ENCODE data around the gene CNOT10. TPM values are rescaled to one million over a fixed set of nuclear protein-coding genes. Genes with fewer than 3 reads are reported as not detected.
A peak's percentile ranks its signal among the peaks of the same experiment; 100 is the strongest.
"Not testable (repeated sequence)": the region's sequence is repeated elsewhere in the genome, so short reads cannot be mapped to it uniquely, and the experiment has no call there.

CNOT10 gene
- total and polyA plus RNA-seq, 2 donors = 28.9 to 41.6 TPM

DNA sequence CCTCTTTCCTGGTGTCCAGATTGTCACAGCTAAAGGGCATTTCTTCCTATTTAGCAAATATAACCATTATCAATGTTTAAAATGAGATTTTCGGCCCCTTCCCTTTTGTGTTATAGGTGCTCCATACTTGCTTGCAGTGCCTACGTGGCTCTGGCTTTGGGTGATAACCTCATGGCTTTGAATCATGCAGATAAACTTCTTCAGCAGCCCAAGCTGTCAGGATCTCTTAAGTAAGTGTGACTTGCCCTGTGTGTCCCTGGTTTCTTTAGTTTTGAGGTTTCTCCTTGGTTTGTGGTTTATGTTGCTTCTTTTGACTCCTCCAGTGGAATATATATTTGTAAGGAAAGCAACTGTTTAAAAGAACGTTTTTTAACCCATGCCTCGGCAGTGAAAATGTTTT is 74.4 kb downstream of the CNOT10 start:
- WGBS = 19% methylated on average over 4 of the region's 4 CpGs
- DNase-seq (ENCODE audit: low read depth in 6 of 9, low spot score in 9 of 9) = no peak
- Histone ChIP-seq H3K4me1 (ENCODE audit: control insufficient read depth in 2 of 2, insufficient read depth in 2 of 2, low read length in 2 of 2) (peaks cover 0 to 3% of the 10 kb centered on the region in 2 donors), H3K27me3 (ENCODE audit: control insufficient read depth in 2 of 2, insufficient read depth in 1 of 2, low read length in 1 of 2) (no peaks in the 10 kb centered on the region), H3K36me3 (ENCODE audit: control insufficient read depth in 2 of 2, insufficient read depth in 2 of 2, low read length in 1 of 2) (peaks cover 9 to 22% of the 10 kb centered on the region in 2 donors), H3K9me3 (ENCODE audit: control insufficient read depth in 2 of 2, insufficient read depth in 1 of 2, low read length in 1 of 2) (no peaks in the 10 kb centered on the region), H3K27ac (ENCODE audit: low read depth in 1 of 2, low read length in 1 of 2) (no peak overlapping the region), H3K4me3 (ENCODE audit: low read length in 2 of 2) (no peak overlapping the region)

GRCh38 chr3:32764481-32764880 is 79.5 kb downstream of the CNOT10 start:
- Histone ChIP-seq H3K27me3 (ENCODE audit: control insufficient read depth in 2 of 2, insufficient read depth in 1 of 2, low read length in 1 of 2) (no peaks in the 10 kb centered on the region), H3K4me1 (ENCODE audit: control insufficient read depth in 2 of 2, insufficient read depth in 2 of 2, low read length in 2 of 2) (no peaks in the 10 kb centered on the region), H3K4me3 (ENCODE audit: low read length in 2 of 2) (no peak overlapping the region), H3K27ac (ENCODE audit: low read depth in 1 of 2, low read length in 1 of 2) (no peak overlapping the region), H3K36me3 (ENCODE audit: control insufficient read depth in 2 of 2, insufficient read depth in 2 of 2, low read length in 1 of 2) (peaks cover 28 to 50% of the 10 kb centered on the region in 2 donors), H3K9me3 (ENCODE audit: control insufficient read depth in 2 of 2, insufficient read depth in 1 of 2, low read length in 1 of 2) (no peaks in the 10 kb centered on the region)
- DNase-seq (ENCODE audit: low read depth in 6 of 9, low spot score in 9 of 9) = no peak
- 98% methylated on average over 8 of the region's 8 CpGs for WGBS

- H3K9me3 ChIP-seq (ENCODE audit: control insufficient read depth in 2 of 2, insufficient read depth in 1 of 2, low read length in 1 of 2) = no peaks in the 10 kb centered on the region
- no peak overlapping the region for H3K27ac ChIP-seq (ENCODE audit: low read depth in 1 of 2, low read length in 1 of 2)
- H3K4me1 ChIP-seq (ENCODE audit: control insufficient read depth in 2 of 2, insufficient read depth in 2 of 2, low read length in 2 of 2) = peaks cover 9 to 14% of the 10 kb centered on the region in 2 donors
- 95% methylated on average over 4 of the region's 4 CpGs for WGBS
- peaks cover 16 to 21% of the 10 kb centered on the region in 2 donors for H3K36me3 ChIP-seq (ENCODE audit: control insufficient read depth in 2 of 2, insufficient read depth in 2 of 2, low read length in 1 of 2)
- H3K27me3 ChIP-seq (ENCODE audit: control insufficient read depth in 2 of 2, insufficient read depth in 1 of 2, low read length in 1 of 2) = peaks cover 8 to 20% of the 10 kb centered on the region in 2 donors
- H3K4me3 ChIP-seq (ENCODE audit: low read length in 2 of 2) = no peak overlapping the region
- no peak for DNase-seq (ENCODE audit: low read depth in 6 of 9, low spot score in 9 of 9)
Observed at GRCh38 chr3:32778389-32778788, 93.4 kb downstream of the CNOT10 start.

DNA sequence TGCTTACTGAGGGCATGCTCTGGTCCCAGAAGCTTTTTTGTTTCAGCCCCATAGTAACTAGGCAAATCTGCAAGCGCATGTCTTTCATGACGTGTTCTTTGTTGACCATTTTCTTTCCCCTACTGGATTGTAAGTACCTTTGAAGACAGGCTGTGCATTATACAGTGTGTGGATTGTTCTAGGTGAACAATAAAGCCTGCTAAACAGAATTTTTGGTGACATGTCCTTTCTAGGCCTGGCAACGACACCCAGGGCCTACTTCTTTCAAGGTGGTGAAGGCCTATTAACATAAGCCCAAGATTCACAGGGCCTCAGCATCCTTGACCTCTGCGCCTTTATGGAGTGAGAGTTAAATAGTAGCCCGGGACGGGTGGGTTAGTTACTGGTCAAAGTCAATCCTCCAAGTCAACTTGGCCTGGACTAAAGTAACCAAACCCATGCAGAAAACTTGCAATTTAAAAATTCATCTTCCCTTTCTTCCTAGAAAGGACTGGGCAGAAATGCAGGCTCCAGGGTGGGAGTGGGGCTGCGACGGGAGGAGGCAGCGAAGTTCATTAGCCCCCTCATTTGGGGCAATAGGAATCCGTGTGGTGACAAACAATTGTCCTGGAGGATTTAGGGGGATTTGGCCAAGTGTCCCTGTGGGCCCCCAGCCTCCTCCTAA is 95.2 kb downstream of the CNOT10 start:
- peaks cover 7 to 8% of the 10 kb centered on the region in 2 donors for H3K36me3 ChIP-seq (ENCODE audit: control insufficient read depth in 2 of 2, insufficient read depth in 2 of 2, low read length in 1 of 2)
- H3K27ac ChIP-seq (ENCODE audit: low read depth in 1 of 2, low read length in 1 of 2) = no peak overlapping the region
- H3K4me3 ChIP-seq (ENCODE audit: low read length in 2 of 2) = no peak overlapping the region
- peaks cover 8 to 20% of the 10 kb centered on the region in 2 donors for H3K27me3 ChIP-seq (ENCODE audit: control insufficient read depth in 2 of 2, insufficient read depth in 1 of 2, low read length in 1 of 2)
- WGBS = 96% methylated on average over 10 of the region's 10 CpGs
- no peaks in the 10 kb centered on the region for H3K9me3 ChIP-seq (ENCODE audit: control insufficient read depth in 2 of 2, insufficient read depth in 1 of 2, low read length in 1 of 2)
- no peak for DNase-seq (ENCODE audit: low read depth in 6 of 9, low spot score in 9 of 9)
- H3K4me1 ChIP-seq (ENCODE audit: control insufficient read depth in 2 of 2, insufficient read depth in 2 of 2, low read length in 2 of 2) = peaks cover 9 to 14% of the 10 kb centered on the region in 2 donors

DNA sequence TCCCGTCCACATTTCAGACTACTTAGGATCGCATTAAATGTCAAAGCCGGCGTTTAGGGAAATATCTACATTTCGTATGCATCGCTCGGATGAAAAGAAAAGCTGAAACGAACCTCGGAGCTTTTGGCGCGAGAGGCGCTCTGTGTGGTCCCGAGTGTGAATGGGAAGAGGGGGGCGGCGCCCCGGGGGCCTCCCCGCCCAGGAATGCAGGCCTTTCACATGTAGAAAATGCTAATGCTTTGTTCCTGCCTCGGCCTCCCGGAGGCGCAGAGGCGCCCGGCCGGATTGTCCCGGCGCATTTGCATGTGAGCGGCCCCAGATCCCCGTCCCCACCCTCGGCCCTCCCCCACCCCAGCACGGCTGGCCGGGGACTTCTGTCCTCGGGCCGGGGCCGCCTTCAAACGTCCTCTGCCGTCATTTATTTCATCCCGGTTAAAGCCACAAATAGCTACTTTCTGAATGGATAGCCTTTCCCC is 95.8 kb downstream of the CNOT10 start:
- H3K36me3 ChIP-seq (ENCODE audit: control insufficient read depth in 2 of 2, insufficient read depth in 2 of 2, low read length in 1 of 2) = peaks cover 4 to 7% of the 10 kb centered on the region in 2 donors
- peak in 1 of 9 donors; percentile 13 for DNase-seq (ENCODE audit: low read depth in 6 of 9, low spot score in 9 of 9)
- H3K27me3 ChIP-seq (ENCODE audit: control insufficient read depth in 2 of 2, insufficient read depth in 1 of 2, low read length in 1 of 2) = peaks cover 8 to 20% of the 10 kb centered on the region in 2 donors
- no peaks in the 10 kb centered on the region for H3K9me3 ChIP-seq (ENCODE audit: control insufficient read depth in 2 of 2, insufficient read depth in 1 of 2, low read length in 1 of 2)
- WGBS = 6% methylated on average over 36 of the region's 36 CpGs
- peak overlapping the region; percentile 42 to 61 for H3K4me3 ChIP-seq (ENCODE audit: low read length in 2 of 2)
- peaks cover 9 to 14% of the 10 kb centered on the region in 2 donors for H3K4me1 ChIP-seq (ENCODE audit: control insufficient read depth in 2 of 2, insufficient read depth in 2 of 2, low read length in 2 of 2)
- no peak overlapping the region for H3K27ac ChIP-seq (ENCODE audit: low read depth in 1 of 2, low read length in 1 of 2)

DNA sequence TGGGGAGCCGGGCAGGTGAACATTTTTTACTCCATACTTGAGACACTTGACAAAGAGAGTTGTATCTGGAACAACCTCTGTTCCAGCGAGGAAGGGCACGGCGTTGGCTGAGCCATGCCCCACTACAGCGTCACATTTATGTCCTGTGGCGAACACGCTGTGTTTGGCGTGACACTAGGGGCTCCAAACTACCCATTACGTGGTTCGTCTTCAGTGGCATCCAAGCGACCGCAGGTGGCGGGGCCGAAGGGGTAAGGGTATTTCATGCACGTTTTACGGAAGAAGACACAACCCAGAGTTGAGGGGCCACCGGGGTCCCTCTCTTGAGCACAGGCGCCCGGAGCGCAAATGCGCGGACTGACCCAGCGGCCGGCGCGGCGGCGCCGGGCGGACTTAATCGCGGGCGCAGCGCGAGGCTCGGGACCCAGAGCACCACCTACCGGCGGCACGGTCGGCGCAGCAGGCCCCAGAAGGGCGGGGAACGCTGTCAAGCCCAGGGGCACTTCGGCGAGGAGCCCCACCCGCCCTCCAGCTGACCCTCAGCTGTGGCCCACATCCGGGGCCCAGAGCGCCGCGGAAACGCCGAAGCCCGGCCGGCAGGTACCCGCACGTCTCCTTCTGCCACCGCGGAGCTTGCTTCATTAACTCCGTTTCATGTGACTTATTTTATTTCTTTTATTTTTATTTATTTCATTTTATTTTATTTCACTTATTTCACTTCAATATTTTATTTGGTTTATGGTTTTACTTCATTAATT is 96.4 kb downstream of the CNOT10 start:
- peaks cover 9 to 14% of the 10 kb centered on the region in 2 donors for H3K4me1 ChIP-seq (ENCODE audit: control insufficient read depth in 2 of 2, insufficient read depth in 2 of 2, low read length in 2 of 2)
- DNase-seq (ENCODE audit: low read depth in 6 of 9, low spot score in 9 of 9) = peak; percentile 17 to 69 (median 34)
- H3K36me3 ChIP-seq (ENCODE audit: control insufficient read depth in 2 of 2, insufficient read depth in 2 of 2, low read length in 1 of 2) = peaks cover 0 to 4% of the 10 kb centered on the region in 2 donors
- H3K27ac ChIP-seq (ENCODE audit: low read depth in 1 of 2, low read length in 1 of 2) = no peak overlapping the region
- H3K4me3 ChIP-seq (ENCODE audit: low read length in 2 of 2) = peak overlapping the region; percentile 42 to 61
- 2% methylated on average over 59 of the region's 59 CpGs for WGBS
- H3K9me3 ChIP-seq (ENCODE audit: control insufficient read depth in 2 of 2, insufficient read depth in 1 of 2, low read length in 1 of 2) = peaks cover 0 to 3% of the 10 kb centered on the region in 2 donors
- H3K27me3 ChIP-seq (ENCODE audit: control insufficient read depth in 2 of 2, insufficient read depth in 1 of 2, low read length in 1 of 2) = peaks cover 8 to 20% of the 10 kb centered on the region in 2 donors

DNA sequence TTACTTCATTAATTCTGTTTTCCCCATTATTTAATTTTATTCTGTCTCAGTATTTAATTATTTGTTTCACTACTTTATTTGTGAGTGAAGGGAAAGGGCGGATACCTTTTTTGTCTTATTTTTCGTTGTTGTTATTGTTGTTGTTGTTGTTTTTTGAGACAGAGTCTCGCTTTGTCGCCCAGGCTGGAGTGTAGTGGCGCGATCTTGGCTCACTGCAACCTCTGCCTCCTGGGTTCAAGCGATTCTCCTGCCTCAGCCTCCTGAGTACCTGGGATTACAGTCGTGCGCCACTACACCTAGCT is 96.9 kb downstream of the CNOT10 start:
- H3K27ac ChIP-seq (ENCODE audit: low read depth in 1 of 2, low read length in 1 of 2); DNase-seq (ENCODE audit: low read depth in 6 of 9, low spot score in 9 of 9); H3K4me3 ChIP-seq (ENCODE audit: low read length in 2 of 2); H3K9me3 ChIP-seq (ENCODE audit: control insufficient read depth in 2 of 2, insufficient read depth in 1 of 2, low read length in 1 of 2); H3K36me3 ChIP-seq (ENCODE audit: control insufficient read depth in 2 of 2, insufficient read depth in 2 of 2, low read length in 1 of 2): not testable (repeated sequence)
- peaks cover 9 to 14% of the 10 kb centered on the region in 2 donors for H3K4me1 ChIP-seq (ENCODE audit: control insufficient read depth in 2 of 2, insufficient read depth in 2 of 2, low read length in 2 of 2)
- 97% methylated on average over 9 of the region's 9 CpGs for WGBS
- H3K27me3 ChIP-seq (ENCODE audit: control insufficient read depth in 2 of 2, insufficient read depth in 1 of 2, low read length in 1 of 2) = peaks cover 8 to 20% of the 10 kb centered on the region in 2 donors

- Histone ChIP-seq H3K4me1 (ENCODE audit: control insufficient read depth in 2 of 2, insufficient read depth in 2 of 2, low read length in 2 of 2) (peaks cover 9 to 14% of the 10 kb centered on the region in 2 donors), H3K27me3 (ENCODE audit: control insufficient read depth in 2 of 2, insufficient read depth in 1 of 2, low read length in 1 of 2) (peaks cover 8 to 20% of the 10 kb centered on the region in 2 donors), H3K27ac (ENCODE audit: low read depth in 1 of 2, low read length in 1 of 2) (no peak overlapping the region), H3K36me3 (ENCODE audit: control insufficient read depth in 2 of 2, insufficient read depth in 2 of 2, low read length in 1 of 2) (no peaks in the 10 kb centered on the region), H3K9me3 (ENCODE audit: control insufficient read depth in 2 of 2, insufficient read depth in 1 of 2, low read length in 1 of 2) (peaks cover 0 to 3% of the 10 kb centered on the region in 2 donors), H3K4me3 (ENCODE audit: low read length in 2 of 2) (no peak overlapping the region)
- no peak for DNase-seq (ENCODE audit: low read depth in 6 of 9, low spot score in 9 of 9)
- WGBS = 97% methylated on average over 3 of the region's 3 CpGs
Observed at GRCh38 chr3:32782407-32782806, 97.4 kb downstream of the CNOT10 start.

DNA sequence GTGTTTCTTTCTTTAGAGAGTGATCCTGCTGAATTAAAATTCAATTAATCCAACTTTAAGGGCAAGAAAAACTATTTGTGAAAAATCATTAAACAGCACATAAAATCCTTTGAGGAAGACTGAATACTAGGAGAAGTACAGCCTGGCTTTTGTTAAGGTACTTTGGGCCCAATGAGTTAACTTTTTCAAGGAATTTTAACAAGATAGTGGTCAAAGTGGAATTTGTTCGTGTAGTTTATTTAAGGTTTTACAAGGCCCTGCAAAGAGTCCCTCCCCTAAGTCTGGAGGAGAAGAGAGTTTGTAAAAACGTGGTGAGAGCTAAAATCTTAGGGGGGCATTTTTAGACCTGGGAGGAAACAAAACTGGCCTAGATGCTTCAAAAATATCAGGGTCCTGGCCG is 106.8 kb downstream of the CNOT10 start:
- Histone ChIP-seq H3K36me3 (ENCODE audit: control insufficient read depth in 2 of 2, insufficient read depth in 2 of 2, low read length in 1 of 2) (no peaks in the 10 kb centered on the region), H3K27me3 (ENCODE audit: control insufficient read depth in 2 of 2, insufficient read depth in 1 of 2, low read length in 1 of 2) (no peaks in the 10 kb centered on the region), H3K4me1 (ENCODE audit: control insufficient read depth in 2 of 2, insufficient read depth in 2 of 2, low read length in 2 of 2) (no peaks in the 10 kb centered on the region), H3K9me3 (ENCODE audit: control insufficient read depth in 2 of 2, insufficient read depth in 1 of 2, low read length in 1 of 2) (no peaks in the 10 kb centered on the region), H3K4me3 (ENCODE audit: low read length in 2 of 2) (no peak overlapping the region), H3K27ac (ENCODE audit: low read depth in 1 of 2, low read length in 1 of 2) (no peak overlapping the region)
- WGBS = 95% methylated on average over 3 of the region's 3 CpGs
- no peak for DNase-seq (ENCODE audit: low read depth in 6 of 9, low spot score in 9 of 9)

All from thymus (tissue), 11 donors.